Limb (tissue), 2 donors: Measurements from ENCODE around the gene SLC34A2.
"Not testable (repeated sequence)": the region's sequence is repeated elsewhere in the genome, so short reads cannot be mapped to it uniquely, and the experiment has no call there.

Experiments
- DNase-seq, 2 donors: peaks; one replicate each; pipeline ENCODE4 v3.0.0-alpha.2; 2016; ENCODE audit errors: extremely low spot score in 2 of 2

Gene SLC34A2, protein sequence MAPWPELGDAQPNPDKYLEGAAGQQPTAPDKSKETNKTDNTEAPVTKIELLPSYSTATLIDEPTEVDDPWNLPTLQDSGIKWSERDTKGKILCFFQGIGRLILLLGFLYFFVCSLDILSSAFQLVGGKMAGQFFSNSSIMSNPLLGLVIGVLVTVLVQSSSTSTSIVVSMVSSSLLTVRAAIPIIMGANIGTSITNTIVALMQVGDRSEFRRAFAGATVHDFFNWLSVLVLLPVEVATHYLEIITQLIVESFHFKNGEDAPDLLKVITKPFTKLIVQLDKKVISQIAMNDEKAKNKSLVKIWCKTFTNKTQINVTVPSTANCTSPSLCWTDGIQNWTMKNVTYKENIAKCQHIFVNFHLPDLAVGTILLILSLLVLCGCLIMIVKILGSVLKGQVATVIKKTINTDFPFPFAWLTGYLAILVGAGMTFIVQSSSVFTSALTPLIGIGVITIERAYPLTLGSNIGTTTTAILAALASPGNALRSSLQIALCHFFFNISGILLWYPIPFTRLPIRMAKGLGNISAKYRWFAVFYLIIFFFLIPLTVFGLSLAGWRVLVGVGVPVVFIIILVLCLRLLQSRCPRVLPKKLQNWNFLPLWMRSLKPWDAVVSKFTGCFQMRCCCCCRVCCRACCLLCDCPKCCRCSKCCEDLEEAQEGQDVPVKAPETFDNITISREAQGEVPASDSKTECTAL

DNA sequence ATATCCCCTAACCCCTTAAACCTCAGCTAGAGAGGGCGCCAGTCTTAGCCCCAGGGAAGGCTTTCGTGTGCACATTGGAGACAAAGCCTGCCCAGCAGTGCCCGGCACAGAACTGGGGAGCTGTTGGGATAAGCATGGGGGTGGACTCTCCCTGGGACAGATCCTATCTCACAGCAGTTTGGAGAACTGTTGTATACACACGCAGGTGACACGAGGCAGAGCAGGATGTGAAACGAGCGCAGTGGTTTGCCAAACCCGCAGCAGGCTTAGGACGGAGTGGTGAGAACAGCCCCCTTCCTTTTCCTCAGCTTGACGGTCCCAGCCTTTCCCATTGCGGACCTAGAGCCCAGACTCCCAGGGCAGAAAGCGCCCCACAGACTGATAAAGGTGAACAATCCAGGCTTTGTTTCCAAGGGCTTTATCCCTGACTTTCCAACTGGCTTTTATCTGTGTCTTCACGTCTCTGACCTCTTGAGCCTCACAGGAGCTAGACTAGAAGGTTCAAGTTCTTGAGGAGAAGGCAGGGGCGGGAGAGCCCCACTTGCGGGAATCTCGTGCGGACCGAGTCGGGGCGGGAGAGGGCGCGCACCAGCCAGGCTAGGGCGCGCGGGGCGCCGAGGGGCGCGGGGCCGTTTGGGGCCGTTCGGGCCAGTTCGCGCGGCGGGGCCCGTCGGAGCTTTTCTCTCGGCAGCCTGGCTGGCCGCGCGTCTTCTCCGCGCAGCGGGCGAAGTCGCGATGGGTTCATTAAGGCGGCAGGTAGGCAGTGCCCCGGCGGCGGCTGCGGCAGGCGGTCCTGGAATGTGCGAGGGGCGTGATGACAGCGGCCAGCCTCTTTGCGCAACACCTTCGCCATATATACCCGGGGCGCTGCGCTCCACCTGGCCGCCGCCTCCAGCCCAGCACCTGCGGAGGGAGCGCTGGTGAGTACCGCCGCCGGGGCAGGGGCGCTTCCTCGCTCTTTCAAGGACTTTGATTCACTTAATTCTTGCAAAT, at the start of gene SLC34A2:
Gene SLC34A2 (plus strand): TSS at position 881 of the 993 bp plus-strand sequence. CDS start 6,650 bp downstream, outside the sequence.
- DNase-seq = peak in 1 of 2 donors; percentile 50

DNA sequence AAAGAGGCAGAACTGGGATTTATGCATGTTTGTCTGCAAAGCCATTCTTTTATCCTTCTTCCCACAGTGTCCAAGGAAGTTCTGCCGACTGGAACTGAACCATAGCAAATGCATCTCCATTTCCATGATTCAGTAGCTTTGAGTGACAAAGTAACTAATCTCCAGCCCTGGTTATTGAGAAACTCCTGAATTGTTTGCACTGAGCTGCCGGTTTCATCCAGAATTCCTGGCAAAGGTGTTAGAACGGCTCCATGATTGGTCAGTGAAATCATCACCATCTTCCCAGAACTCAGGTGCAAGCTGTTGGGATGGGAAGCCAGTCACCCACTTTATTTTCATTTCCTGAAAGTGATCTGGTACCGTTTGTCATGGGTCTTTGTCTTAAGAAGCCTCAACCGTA, 47.0 kb upstream of the SLC34A2 start:
- no peak for DNase-seq

DNA sequence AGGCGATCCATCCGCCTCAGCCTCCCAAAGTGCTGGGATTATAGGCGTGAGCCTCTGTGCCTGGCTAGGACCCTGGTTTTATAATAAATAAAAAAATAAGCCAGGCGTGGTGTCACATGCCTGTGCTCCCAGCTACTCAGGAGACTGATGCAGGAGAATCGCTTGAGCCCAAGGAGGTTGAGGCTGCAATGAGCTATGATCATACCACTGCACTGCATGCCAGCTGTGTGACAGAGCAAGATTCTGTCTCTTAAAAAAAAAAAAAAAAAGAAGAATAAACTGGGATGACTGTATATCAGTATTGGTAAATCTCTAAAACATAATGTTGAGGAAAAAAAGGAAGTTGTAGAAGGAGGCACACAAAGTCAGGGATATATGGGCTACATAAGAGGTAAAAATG, 45.7 kb upstream of the SLC34A2 start:
- no peak for DNase-seq

DNA sequence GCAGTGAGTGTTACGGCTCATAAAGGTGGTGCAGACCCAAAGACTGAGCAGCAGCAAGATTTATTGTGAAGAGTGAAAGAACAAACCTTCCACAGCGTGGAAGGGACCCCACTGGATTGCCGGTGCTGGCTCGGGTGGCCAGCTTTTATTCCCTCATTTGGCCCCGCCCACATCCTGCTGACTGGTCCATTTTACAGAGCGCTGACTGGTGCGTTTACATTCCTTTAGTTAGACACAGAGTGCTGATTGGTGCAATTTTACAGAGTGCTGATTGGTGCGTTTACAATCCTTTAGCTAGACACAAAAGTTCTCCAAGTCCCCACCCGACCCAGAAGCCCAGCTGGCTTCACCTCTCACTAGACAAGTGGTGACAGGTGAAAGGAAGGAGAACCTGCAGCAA, 42.0 kb upstream of the SLC34A2 start:
- DNase-seq = not testable (repeated sequence)

DNA sequence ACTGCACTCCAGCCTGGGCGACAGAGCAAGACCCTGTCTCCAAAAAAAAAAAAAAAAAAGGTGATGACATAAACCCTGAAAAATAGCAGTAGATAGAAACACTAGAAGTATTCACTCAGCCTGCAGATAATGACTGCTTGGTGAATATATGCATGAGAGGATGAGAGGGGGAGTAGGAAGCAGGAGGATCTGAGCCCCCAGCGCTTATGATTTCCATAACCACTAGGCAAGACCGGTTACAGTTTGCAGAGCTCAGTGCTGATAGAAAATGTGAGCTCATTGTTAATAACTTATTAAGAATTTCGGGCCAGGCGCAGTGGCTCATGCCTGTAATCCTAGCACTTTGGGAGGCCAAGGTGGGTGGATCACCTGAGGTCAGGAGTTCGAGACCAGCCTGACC, 40.8 kb upstream of the SLC34A2 start:
- DNase-seq = no peak

DNA sequence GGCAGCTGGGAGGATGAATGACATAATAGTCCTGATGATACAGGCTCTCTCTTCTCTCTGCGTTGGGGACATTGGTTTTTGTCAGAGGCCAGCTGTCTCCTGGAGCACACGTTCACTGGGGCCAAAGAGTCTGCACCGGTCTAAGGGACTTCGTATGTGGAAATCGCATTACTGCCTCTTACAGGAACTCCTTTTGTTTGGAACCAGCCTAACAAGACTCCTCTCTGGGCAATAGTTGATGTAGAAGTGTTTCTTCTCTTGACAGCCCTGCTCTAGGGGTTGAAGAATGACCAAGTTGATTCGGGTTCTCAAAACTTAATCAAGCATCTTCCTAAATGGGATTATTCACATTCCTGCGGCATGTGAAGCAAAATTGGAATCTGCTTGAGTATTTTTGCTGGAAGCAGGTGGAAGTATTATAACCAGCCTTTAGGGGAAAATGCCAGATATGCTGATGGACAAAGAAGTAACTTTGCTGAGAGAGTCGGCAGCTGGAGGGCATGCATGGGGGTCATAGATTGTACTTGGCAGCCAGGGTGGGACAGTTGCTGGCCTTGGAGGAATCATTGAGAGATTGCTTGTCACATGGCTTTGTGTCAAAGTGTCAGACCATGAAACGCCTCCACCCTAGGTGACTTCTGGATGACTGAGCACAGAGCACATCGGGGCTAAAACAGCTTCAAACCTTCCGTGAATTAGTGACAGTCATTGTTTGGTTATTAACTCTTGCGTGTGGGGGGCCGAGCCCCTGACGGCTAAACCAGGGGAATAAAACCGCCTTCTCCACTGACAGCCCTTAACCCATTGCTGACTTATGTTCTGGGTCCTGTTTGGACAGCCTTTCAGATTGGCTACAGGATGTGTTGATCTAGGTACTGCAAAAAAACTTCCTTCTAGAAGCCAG, 34.4 kb upstream of the SLC34A2 start:
- DNase-seq = peak in 1 of 2 donors; percentile 6

DNA sequence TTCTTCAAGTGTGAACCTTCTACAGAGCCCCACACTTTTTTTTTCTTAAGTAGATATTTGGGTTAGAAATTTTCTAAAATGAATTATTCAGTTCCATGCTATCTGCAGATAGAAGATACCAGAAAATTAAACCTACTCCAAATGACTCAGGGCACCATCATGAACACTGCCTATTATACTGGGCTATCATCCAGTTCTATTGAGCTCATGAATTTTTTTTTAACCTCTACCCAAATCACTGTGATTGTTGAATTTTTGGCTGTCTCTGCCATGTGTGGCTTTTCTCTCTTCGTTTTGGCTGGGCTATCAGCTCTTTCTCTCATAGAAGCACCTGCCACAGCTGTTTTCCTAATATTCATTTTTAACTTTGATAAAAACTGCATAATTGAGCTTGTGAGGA, 31.0 kb upstream of the SLC34A2 start:
- no peak for DNase-seq

DNA sequence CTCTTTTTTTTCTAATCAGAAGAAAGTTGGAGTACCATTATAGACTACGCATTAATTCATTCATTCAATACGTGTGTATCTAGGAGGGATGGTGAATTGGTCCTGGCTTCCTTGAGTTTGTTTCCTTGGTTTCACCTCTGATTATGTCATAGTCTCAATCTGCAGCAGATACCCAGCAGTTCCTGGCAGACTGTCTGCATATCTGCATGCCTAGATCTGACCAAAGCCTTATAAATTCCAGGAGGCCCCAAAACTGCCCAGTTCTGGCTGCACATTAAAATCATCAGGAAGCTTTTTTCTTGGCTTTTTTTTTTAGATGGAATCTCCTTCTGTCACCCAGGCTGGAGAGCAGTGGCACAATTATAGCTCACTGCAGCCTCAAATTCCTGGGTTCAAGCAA, 27.2 kb upstream of the SLC34A2 start:
- no peak for DNase-seq

DNA sequence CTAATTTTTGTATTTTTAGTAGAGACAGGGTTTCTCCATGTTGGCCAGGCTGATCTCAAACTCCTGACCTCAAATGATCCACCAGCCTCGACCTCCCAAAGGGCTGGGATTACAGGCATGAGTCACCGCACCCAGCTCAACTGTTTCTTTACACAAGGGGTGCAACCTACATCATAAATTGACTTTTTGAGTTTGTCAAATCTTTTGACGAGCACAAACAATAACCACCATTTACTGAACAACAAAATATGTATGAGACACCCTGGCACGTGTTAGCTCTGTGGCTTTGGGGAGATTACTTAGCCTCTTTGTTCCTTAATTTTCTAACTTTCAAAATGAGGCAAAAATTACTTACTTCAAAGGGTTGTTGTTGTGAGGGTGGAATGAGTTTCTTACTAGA, 23.5 kb upstream of the SLC34A2 start:
- DNase-seq = no peak

DNA sequence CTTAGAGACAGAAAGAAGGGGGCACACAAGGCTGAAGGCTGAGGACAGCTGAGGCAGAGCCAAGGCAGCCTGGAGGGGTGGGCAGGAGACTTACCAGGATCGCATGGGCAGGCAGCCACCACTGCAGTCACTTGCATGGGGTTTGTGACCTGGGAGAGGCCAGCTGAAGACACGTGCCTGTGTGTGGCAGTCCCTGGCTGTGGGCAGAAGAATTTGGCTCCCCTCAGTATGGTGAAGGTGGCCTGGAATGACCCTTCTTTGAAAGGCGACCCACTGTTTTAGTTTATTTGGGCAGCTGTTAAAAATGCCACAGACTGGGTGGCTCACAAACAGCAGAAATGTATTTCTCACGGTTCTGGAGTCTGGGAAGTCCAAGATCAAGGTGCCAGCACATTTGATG, 22.1 kb upstream of the SLC34A2 start:
- no peak for DNase-seq

DNA sequence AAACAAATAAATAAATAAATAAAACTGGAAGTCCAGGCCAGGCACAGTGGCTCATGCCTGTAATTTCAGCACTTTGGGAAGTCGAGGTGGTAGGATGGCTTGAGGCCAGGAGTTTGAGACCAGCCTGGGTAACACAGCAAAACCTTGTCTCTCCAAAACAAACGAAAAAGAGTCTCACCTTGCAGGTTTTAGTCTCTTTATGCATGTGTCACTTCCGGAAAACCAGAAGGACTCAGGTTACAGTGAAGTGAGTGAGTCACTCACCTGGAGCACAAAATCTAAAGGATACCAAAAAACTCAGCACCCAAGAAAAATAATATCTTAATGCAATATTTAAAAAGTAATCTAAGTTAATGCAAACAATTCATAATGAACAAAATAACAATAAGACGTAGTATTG, 20.1 kb upstream of the SLC34A2 start:
- DNase-seq = no peak

DNA sequence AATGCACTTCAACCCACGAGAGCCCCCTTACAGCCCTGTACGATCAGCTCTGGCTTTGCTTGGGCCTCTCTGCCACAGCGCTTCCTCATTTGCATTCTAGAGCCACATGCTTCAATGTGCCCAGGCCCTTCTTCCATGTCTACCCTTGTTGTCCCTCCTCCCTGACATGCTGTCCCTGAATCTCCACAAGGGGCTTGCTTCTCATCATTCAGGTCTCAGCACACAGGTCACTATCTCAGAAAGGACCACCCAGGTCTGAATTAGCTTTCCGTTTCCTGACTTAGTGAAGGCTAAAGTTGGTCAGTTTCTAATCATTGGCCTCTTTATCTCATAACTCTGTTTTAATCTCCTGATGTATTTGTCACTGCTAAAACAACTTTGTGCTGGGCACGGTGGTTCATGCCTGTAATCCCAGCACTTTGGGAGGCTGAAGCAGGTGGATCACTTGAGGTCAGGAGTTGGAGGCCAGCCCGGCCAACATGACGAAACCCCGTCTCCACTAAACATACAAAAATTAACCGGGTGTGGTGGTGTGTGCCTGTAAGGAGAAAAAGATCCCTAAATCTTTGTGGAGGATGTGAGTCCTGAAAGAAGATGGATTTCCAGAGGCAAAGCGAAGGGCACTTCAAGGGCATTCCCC, 17.9 kb upstream of the SLC34A2 start:
- no peak for DNase-seq

DNA sequence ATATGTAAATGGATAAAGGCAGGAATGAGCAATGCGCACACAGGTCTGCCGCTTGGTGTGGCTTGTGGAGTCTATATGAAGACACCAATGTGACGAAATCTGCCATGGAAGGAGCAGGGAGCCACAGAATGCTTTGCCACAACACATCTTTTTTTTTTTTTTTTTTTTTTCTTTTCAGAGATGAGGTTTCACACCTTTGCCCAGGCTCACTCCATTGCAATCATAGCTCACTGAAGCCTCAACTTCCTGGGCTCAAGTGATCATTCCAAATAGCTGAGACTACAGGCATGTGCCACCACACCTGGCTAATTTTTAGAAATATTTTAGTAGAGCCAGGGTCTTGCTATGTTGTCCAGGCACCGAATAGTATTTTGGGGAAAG, 17.4 kb upstream of the SLC34A2 start:
- DNase-seq = no peak

DNA sequence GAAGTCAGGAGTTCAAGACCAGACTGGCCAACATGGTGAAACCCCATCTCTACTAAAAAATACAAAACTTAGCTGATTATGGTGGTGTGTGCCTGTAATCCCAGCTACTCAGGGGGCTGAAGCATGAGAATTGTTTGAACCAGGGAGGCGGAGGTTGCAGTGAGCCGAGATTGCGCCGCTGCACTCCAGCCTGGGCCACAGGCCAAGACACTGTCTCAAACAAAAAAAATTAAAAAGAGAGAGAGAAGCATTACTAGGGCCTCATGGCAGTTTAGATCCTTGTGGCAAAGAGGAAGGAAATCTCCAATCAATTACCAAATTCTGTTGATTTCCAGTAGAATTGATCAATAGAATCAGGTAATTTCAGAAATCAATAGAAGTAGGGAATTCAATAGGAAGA, 16.8 kb upstream of the SLC34A2 start:
- no peak for DNase-seq

DNA sequence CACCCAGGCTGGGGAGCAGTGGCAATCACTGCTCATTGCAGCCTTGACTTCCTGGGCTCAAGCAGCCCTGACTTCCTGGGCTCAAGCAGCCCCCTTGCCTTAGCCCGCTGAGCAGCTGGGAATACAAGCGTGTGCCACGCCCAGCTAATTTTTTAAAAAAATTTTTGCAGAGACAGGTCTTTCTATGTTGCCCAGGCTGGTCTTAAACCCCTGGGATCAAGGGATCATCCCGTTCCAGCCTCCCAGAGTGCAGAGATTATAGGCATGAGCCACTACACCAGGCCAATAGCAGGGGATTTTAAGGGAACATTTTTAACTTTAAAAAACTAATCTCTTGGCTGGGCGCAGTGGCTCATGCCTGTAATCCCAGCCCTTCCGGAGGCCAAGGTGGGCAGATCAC, 5.3 kb upstream of the SLC34A2 start:
- DNase-seq = no peak

DNA sequence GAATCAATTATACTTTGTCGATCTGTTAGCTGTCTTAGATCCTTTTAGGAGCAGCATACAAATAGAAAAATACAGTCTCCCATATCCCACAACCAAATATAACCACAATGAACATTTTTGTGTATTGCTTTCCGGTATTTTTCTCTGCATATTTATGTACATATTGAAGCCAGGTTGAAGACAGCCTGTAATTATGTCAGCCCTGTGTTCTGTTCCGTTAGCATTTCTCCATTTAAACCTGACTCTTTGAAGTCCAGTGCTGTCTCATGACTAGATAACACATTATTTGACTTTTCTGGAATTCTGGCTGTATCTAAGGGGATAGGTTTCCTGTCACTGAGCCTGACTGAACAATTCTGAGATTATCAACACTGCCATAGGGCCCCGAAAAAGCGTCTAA, 4.0 kb upstream of the SLC34A2 start:
- no peak for DNase-seq

DNA sequence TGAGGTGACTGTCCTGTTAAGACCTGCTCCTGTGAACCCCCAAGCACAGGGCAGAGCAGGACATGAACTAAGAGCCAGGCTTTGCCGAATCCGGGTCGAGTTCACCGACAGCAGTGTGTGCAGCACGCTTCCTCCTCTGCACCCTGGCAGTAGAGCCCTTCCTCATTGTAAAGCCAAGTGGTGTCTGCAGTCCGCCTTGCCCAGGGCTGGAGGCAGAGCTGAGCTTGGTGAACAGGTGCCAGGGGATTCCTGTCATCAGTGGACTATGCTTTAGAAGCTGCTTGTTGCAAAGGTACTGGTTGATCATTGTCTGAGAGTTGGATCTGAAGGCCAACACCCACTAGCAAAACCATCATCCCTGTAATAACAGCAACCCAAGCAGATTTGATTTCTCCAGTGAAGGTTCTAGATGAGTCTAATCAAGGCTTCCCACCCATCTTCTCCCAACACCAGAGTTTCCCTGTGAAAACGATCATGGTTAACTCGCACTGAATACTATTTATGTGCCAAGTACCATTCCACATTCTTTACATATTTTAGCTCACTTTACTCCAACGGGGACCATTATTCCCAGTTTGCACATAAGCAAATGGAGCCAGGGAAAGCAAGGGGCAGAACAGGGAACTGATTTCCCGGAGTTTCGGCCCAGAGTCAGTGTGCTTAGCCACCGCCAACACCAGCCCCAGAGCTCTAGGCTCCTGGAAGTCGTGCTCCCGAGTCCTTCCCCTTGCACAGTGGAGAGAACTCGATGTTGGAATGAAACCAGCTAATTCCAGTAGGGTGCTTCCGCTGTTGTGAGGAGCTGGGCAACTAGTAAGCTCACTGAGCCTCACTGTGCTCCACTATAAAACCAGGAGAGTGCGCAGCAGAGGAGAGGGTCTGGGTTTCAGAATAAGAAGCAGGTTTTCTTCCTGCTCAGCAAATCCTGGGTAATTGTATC, 1.4 kb upstream of the SLC34A2 start:
- no peak for DNase-seq

DNA sequence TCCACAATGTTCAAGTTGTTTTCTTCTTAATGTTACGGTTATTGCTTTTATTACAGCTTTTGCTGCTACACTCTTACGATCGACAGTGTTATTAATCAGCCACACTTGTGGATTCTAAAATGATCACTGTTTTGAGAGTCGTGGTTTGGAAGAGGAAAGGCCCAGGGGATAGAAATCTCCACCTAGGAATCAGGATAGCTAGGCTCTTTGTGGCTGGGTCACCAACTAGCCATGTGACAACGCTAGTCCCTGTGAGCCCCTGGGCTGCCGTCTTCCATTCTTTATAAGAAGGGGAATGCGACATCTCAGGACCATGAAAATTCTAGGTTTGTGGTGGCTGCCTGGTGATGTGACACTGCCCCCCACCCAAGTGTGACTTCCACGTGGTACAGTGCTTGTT, 380 bp downstream of the SLC34A2 start:
- no peak for DNase-seq

DNA sequence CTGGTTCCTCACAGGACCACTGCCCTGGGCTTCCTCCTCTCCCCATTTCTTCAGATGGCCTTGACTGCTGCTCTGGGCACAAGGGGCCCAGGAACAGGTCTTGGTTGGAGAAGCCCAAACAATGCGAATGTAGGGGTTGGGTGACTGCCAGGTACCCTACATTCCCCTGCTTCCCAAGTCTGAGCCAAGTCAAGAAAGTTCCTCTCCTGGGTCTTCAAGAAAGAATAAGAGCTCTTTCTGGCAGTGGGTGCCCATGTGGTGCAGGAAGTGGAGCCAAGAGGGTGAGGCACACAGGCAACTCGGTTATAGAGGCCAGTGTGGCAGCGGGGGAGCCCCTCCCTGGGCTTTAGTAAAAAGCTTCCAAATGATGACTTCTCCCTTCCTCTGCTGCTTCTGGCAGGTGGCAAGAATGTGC, 2.7 kb downstream of the SLC34A2 start:
- no peak for DNase-seq
